Mesendoderm (in vitro differentiated cells): Measurements from ENCODE around the gene C10orf53.

Experiments
- DNase-seq: peaks from one replicate; pipeline ENCODE4 v3.0.0; 2013
- H2AK5ac ChIP-seq: 2 replicates; pipeline ENCODE4 v1.6.1; 2013; ENCODE audit warnings: low read length, inconsistent platforms
- H2BK120ac ChIP-seq: 2 replicates; pipeline ENCODE4 v1.6.1; 2013; ENCODE audit warnings: low read depth, mild to moderate bottlenecking, low read length, moderate library complexity, mixed read lengths
- H2BK15ac ChIP-seq: replicated peaks from 2 replicates; pipeline ENCODE4 v1.6.1; 2013; ENCODE audit warnings: low read depth, mild to moderate bottlenecking, moderate library complexity
- H2BK5ac ChIP-seq: 2 replicates; pipeline ENCODE4 v1.6.1; 2013; ENCODE audit warnings: low read length, inconsistent platforms
- H3K18ac ChIP-seq: 2 replicates; pipeline ENCODE4 v1.6.1; 2013; ENCODE audit warnings: mild to moderate bottlenecking, low read length, mixed read lengths
- H3K23ac ChIP-seq: one replicate; pipeline ENCODE4 v1.6.1; 2013; ENCODE audit warnings: low read length
- H3K27ac ChIP-seq: 2 replicates; pipeline ENCODE4 v1.5.1; 2013; ENCODE audit warnings: low read depth, mild to moderate bottlenecking, inconsistent platforms, low read length, moderate library complexity
- H3K27me3 ChIP-seq: 2 replicates; pipeline ENCODE4 v1.6.1; 2013; ENCODE audit warnings: low read length, control low read depth, mild to moderate bottlenecking, inconsistent platforms; ENCODE audit not compliant: insufficient read depth, poor library complexity
- H3K36me3 ChIP-seq: 2 replicates; pipeline ENCODE4 v1.6.1; 2013; ENCODE audit warnings: low read length, inconsistent platforms; ENCODE audit not compliant: control insufficient read depth, insufficient read depth
- H3K4ac ChIP-seq: one replicate; pipeline ENCODE4 v1.6.1; 2013; ENCODE audit warnings: low read depth, mild to moderate bottlenecking, low read length, moderate library complexity
- H3K4me1 ChIP-seq: 2 replicates; pipeline ENCODE4 v1.6.1; 2013; ENCODE audit warnings: low read depth, low read length, inconsistent platforms; ENCODE audit not compliant: control insufficient read depth
- H3K4me2 ChIP-seq: 2 replicates; pipeline ENCODE4 v1.6.1; 2013; ENCODE audit warnings: low read length
- H3K4me3 ChIP-seq: 2 replicates; pipeline ENCODE4 v1.5.1; 2013; ENCODE audit warnings: mild to moderate bottlenecking, low read length
- H3K56ac ChIP-seq: one replicate; pipeline ENCODE4 v1.6.1; 2013; ENCODE audit warnings: low read length
- H3K79me1 ChIP-seq: 2 replicates; pipeline ENCODE4 v1.6.1; 2013; ENCODE audit warnings: low read length, inconsistent platforms
- H3K79me2 ChIP-seq: 2 replicates; pipeline ENCODE4 v1.6.1; 2013; ENCODE audit warnings: mild to moderate bottlenecking, low read length; ENCODE audit not compliant: control insufficient read depth, insufficient read depth
- H3K9ac ChIP-seq: 2 replicates; pipeline ENCODE4 v1.6.1; 2013; ENCODE audit warnings: low read length, inconsistent platforms
- H4K5ac ChIP-seq: one replicate; pipeline ENCODE4 v1.6.1; 2013; ENCODE audit warnings: low read length
- H4K8ac ChIP-seq: one replicate; pipeline ENCODE4 v1.6.1; 2013; ENCODE audit warnings: low read depth, mild to moderate bottlenecking, control low read depth, low read length, moderate library complexity
- WGBS: extraction: QIAGEN DNeasy Blood & Tissue Kit; methylation state at CpG from one replicate; pipeline ENCODE4 v1.1.7; 2013; ENCODE audit warnings: low lambda C conversion rate, missing lambda C conversion rate; ENCODE audit not compliant: insufficient coverage; ENCODE audit errors: extremely low coverage; 5-methylcytosine and 5-hydroxymethylcytosine counted together

C10orf53 gene

GRCh38 chr10:49688261-49688846 is 8.9 kb downstream of the C10orf53 start:
- Histone ChIP-seq H3K4me2 (no peak overlapping the region), H3K79me2 (no peaks in the 10 kb centered on the region), H2BK5ac (no peak overlapping the region), H3K36me3 (no peaks in the 10 kb centered on the region), H3K18ac (no peak overlapping the region), H3K9ac (no peak overlapping the region), H3K27me3 (peaks cover 39% of the 10 kb centered on the region), H2BK15ac (no peak overlapping the region), H3K4me3 (no peak overlapping the region), H3K4me1 (no peaks in the 10 kb centered on the region), H2BK120ac (no peak overlapping the region), H2AK5ac (no peak overlapping the region), H3K56ac (no peak overlapping the region), H4K8ac (no peak overlapping the region), H3K23ac (no peak overlapping the region), H3K4ac (no peak overlapping the region), H3K27ac (no peak overlapping the region), H4K5ac (no peak overlapping the region), H3K79me1 (no peaks in the 10 kb centered on the region)
- no peak for DNase-seq
- no CpG with 5 or more reads among the region's 8 CpGs for WGBS

GRCh38 chr10:49688920-49689319 is 9.5 kb downstream of the C10orf53 start:
- Histone ChIP-seq H3K4me2 (no peak overlapping the region), H3K18ac (no peak overlapping the region), H4K8ac (no peak overlapping the region), H3K79me1 (no peaks in the 10 kb centered on the region), H3K27ac (no peak overlapping the region), H3K36me3 (no peaks in the 10 kb centered on the region), H4K5ac (no peak overlapping the region), H3K56ac (no peak overlapping the region), H3K23ac (no peak overlapping the region), H3K9ac (no peak overlapping the region), H2BK15ac (no peak overlapping the region), H3K27me3 (peaks cover 42% of the 10 kb centered on the region), H2BK5ac (no peak overlapping the region), H3K4me3 (no peak overlapping the region), H3K4me1 (no peaks in the 10 kb centered on the region), H3K4ac (no peak overlapping the region), H3K79me2 (no peaks in the 10 kb centered on the region), H2BK120ac (no peak overlapping the region), H2AK5ac (no peak overlapping the region)
- WGBS = no CpG with 5 or more reads among the region's 7 CpGs
- peak; percentile 37 for DNase-seq

GRCh38 chr10:49689882-49690510 is 10.5 kb downstream of the C10orf53 start:
- peak; percentile 11 for DNase-seq
- Histone ChIP-seq H2BK15ac (no peak overlapping the region), H3K4ac (no peak overlapping the region), H3K23ac (no peak overlapping the region), H3K56ac (no peak overlapping the region), H3K4me3 (no peak overlapping the region), H3K27ac (no peak overlapping the region), H2BK5ac (no peak overlapping the region), H3K79me2 (no peaks in the 10 kb centered on the region), H3K18ac (no peak overlapping the region), H3K79me1 (no peaks in the 10 kb centered on the region), H2AK5ac (no peak overlapping the region), H3K4me1 (no peaks in the 10 kb centered on the region), H3K4me2 (no peak overlapping the region), H3K9ac (no peak overlapping the region), H4K8ac (no peak overlapping the region), H3K36me3 (no peaks in the 10 kb centered on the region), H3K27me3 (peaks cover 44% of the 10 kb centered on the region), H4K5ac (no peak overlapping the region), H2BK120ac (no peak overlapping the region)
- no CpG with 5 or more reads among the region's 12 CpGs for WGBS

- Histone ChIP-seq H3K4ac (no peak overlapping the region), H3K36me3 (no peaks in the 10 kb centered on the region), H3K9ac (no peak overlapping the region), H3K4me2 (no peak overlapping the region), H3K23ac (no peak overlapping the region), H3K56ac (no peak overlapping the region), H2AK5ac (no peak overlapping the region), H3K79me1 (no peaks in the 10 kb centered on the region), H3K4me3 (no peak overlapping the region), H4K5ac (no peak overlapping the region), H4K8ac (no peak overlapping the region), H3K79me2 (no peaks in the 10 kb centered on the region), H3K27me3 (peaks cover 44% of the 10 kb centered on the region), H2BK15ac (no peak overlapping the region), H3K4me1 (no peaks in the 10 kb centered on the region), H3K27ac (no peak overlapping the region), H2BK120ac (no peak overlapping the region), H3K18ac (no peak overlapping the region), H2BK5ac (no peak overlapping the region)
- WGBS = no CpG with 5 or more reads among the region's 12 CpGs
- no peak for DNase-seq
Measured at GRCh38 chr10:49690698-49691356, 11.4 kb downstream of the C10orf53 start.

GRCh38 chr10:49691588-49691987 is 12.1 kb downstream of the C10orf53 start:
- no peak overlapping the region for H2BK5ac ChIP-seq
- H3K27ac ChIP-seq = no peak overlapping the region
- H2BK15ac ChIP-seq = no peak overlapping the region
- no peak overlapping the region for H3K4me2 ChIP-seq
- H2BK120ac ChIP-seq = no peak overlapping the region
- no peak overlapping the region for H3K18ac ChIP-seq
- H3K79me1 ChIP-seq = no peaks in the 10 kb centered on the region
- H4K8ac ChIP-seq = no peak overlapping the region
- no peak overlapping the region for H2AK5ac ChIP-seq
- no peak overlapping the region for H3K4me3 ChIP-seq
- no peaks in the 10 kb centered on the region for H3K4me1 ChIP-seq
- no peaks in the 10 kb centered on the region for H3K79me2 ChIP-seq
- peaks cover 44% of the 10 kb centered on the region for H3K27me3 ChIP-seq
- H3K36me3 ChIP-seq = no peaks in the 10 kb centered on the region
- H3K4ac ChIP-seq = no peak overlapping the region
- DNase-seq = no peak
- no peak overlapping the region for H3K9ac ChIP-seq
- H3K56ac ChIP-seq = no peak overlapping the region
- WGBS = no CpG with 5 or more reads among the region's 9 CpGs
- no peak overlapping the region for H4K5ac ChIP-seq
- H3K23ac ChIP-seq = no peak overlapping the region
